Kidney (tissue), 14 donors: Measurements from ENCODE around the gene CACNB1. TPM values are rescaled to one million over a fixed set of nuclear protein-coding genes. Genes with fewer than 3 reads are reported as not detected.
A peak's percentile ranks its signal among the peaks of the same experiment; 100 is the strongest.

ENCODE experiments used
- DNase-seq, 5 donors: peaks; one replicate each; pipeline ENCODE4 v3.0.0-alpha.2; 2013 to 2020
- FAIRE-seq: peaks from 2 replicates; lab custom pipeline; 2012; peaks lifted over from hg19 to GRCh38; lab: Jason Lieb, UNC
- H3K27ac ChIP-seq, 2 donors: one replicate each; pipeline ENCODE4 v1.7.0; 2013; ENCODE audit warnings: low read depth in 2 of 2, low read length in 2 of 2, inconsistent platforms in 1 of 2
- H3K27me3 ChIP-seq: one replicate; pipeline ENCODE4 v1.7.1; 2013; ENCODE audit warnings: low read length, inconsistent platforms; ENCODE audit not compliant: control insufficient read depth, insufficient read depth
- H3K36me3 ChIP-seq, 3 donors: one replicate each; pipeline versions ENCODE4 v1.7.0 to v1.7.1; 2013; ENCODE audit warnings: low read length in 3 of 3, control low read depth in 1 of 3, inconsistent platforms in 1 of 3; ENCODE audit not compliant: insufficient read depth in 3 of 3, control insufficient read depth in 2 of 3
- H3K4me1 ChIP-seq, 3 donors: one replicate each; pipeline versions ENCODE4 v1.7.0 to v1.7.1; 2013; ENCODE audit warnings: low read length in 3 of 3, inconsistent platforms in 1 of 3, low read depth in 1 of 3; ENCODE audit not compliant: control insufficient read depth in 2 of 3, insufficient read depth in 2 of 3
- H3K4me3 ChIP-seq, 3 donors: one replicate each; pipeline versions ENCODE4 v1.7.0 to v1.8.1; 2013; ENCODE audit warnings: low read length in 3 of 3, control low read depth in 1 of 3, inconsistent platforms in 1 of 3
- H3K9ac ChIP-seq, 3 donors: one replicate each; pipeline versions ENCODE4 v1.7.0 to v1.7.1; 2013; ENCODE audit warnings: low read length in 3 of 3, control low read depth in 1 of 3, inconsistent platforms in 1 of 3
- H3K9me3 ChIP-seq, 3 donors: one replicate each; pipeline versions ENCODE4 v1.7.0 to v1.7.1; 2013; ENCODE audit warnings: low read length in 3 of 3, control low read depth in 1 of 3, inconsistent platforms in 1 of 3; ENCODE audit not compliant: control insufficient read depth in 2 of 3, insufficient read depth in 1 of 3
- CTCF ChIP-seq: IDR thresholded peaks from 3 replicates; pipeline ENCODE4 v1.5.1; 2012; ENCODE audit warnings: mild to moderate bottlenecking, moderate library complexity, borderline replicate concordance; ENCODE audit not compliant: insufficient read depth; ENCODE audit errors: extremely low read depth
- intact Hi-C: fragments of 100-400 bp; cut with DNase I; formaldehyde crosslinking; loops from one replicate; pipeline ENCODE4 v1.11.1; 2022
- polyA plus RNA-seq: library from polyadenylated mRNA; stranded (reverse); fragments of 350-450 nt; fragmentation: Illumina TruSeq; extraction: RNeasy Lipid Tissue Mini Kit (QIAGEN cat#74804); gene quantifications from one replicate; pipeline ENCODE4 v1.2.3, GENCODE V29; 2014; ENCODE audit warnings: low read depth, low replicate concordance; ENCODE audit not compliant: insufficient read depth
- total RNA-seq: library from RNA; stranded (reverse); fragmentation: NEBNext Ultra II Directional; extraction: Animal tissue kit (Norgen Biotek cat#: 25700); gene quantifications from one replicate; pipeline ENCODE4 v1.2.1, GENCODE V29; 2021
- donor health status: control.
- donor health status: control.
- donor health status: control.
- donor health status: control.
- donor health status: control.
- donor health status: DM: yes; HTN: yes; CAD: no.
- donor health status: Normal renal cell carcinoma (clear cell type).

The CACNB1 gene
- total and polyA plus RNA-seq, 2 donors from 2014 or later, result 1.4 to 9.9 TPM

GRCh38 chr17:39196808-39197291, 619 bp downstream of the CACNB1 start:
- intact Hi-C loops, result no loop called here
- Histone ChIP-seq H3K27ac (no peak overlapping the region), H3K36me3 (peaks cover 3 to 7% (median 4%) of the 10 kb centered on the region in 3 donors), H3K4me3 (peak overlapping the region; percentile 6 to 63 (median 55)), H3K9me3 (no peaks in the 10 kb centered on the region), H3K4me1 (peaks cover 3 to 12% (median 8%) of the 10 kb centered on the region in 3 donors), H3K9ac (no peak overlapping the region), H3K27me3 (no peaks in the 10 kb centered on the region)
- DNase-seq, result peak; percentile 74 to 90 (median 79)
- TF ChIP-seq CTCF, result no peak
- FAIRE-seq, result no peak

- peak overlapping the region in 1 of 3 donors; percentile 63 for H3K4me3 ChIP-seq
- no peak for TF ChIP-seq CTCF
- peak overlapping the region in 1 of 3 donors; percentile 7 for H3K9ac ChIP-seq
- H3K36me3 ChIP-seq, result peaks cover 0 to 4% (median 2%) of the 10 kb centered on the region in 3 donors
- H3K4me1 ChIP-seq, result peaks cover 3 to 9% (median 5%) of the 10 kb centered on the region in 3 donors
- intact Hi-C loops, result no loop called here
- DNase-seq (no peak), FAIRE-seq (no peak)
- H3K9me3 ChIP-seq, result no peaks in the 10 kb centered on the region
- no peak overlapping the region for H3K27ac ChIP-seq
- no peaks in the 10 kb centered on the region for H3K27me3 ChIP-seq
Measured at GRCh38 chr17:39196241-39196807, 1.1 kb downstream of the CACNB1 start.

- Histone ChIP-seq H3K9ac (no peak overlapping the region), H3K4me3 (no peak overlapping the region), H3K27me3 (no peaks in the 10 kb centered on the region), H3K4me1 (peaks cover 0 to 3% (median 0%) of the 10 kb centered on the region in 3 donors), H3K36me3 (peaks cover 0 to 4% (median 0%) of the 10 kb centered on the region in 3 donors), H3K27ac (no peak overlapping the region), H3K9me3 (no peaks in the 10 kb centered on the region)
- no peak for TF ChIP-seq CTCF
- DNase-seq (no peak), FAIRE-seq (no peak)
- intact Hi-C loops, result no loop called here
Measured at GRCh38 chr17:39195568-39196160, 1.8 kb downstream of the CACNB1 start.
